NT2/D1 (cell line): Measurements from ENCODE around the gene TAGLN2.

ENCODE experiments used
- DNase-seq: peaks from one replicate; pipeline ENCODE4 v3.0.0-alpha.2; 2011; ENCODE audit warnings: low read depth, low spot score
- H3K27me3 ChIP-seq: 2 replicates; pipeline ENCODE4 v1.6.0; 2011; ENCODE audit warnings: mild to moderate bottlenecking; ENCODE audit not compliant: insufficient read length, insufficient read depth
- H3K36me3 ChIP-seq: 2 replicates; pipeline ENCODE4 v1.6.1; 2011; ENCODE audit warnings: mild to moderate bottlenecking, low read length, mixed read lengths; ENCODE audit not compliant: insufficient read depth, insufficient read length
- H3K4me1 ChIP-seq: 2 replicates; pipeline ENCODE4 v1.5.1; 2011; ENCODE audit not compliant: insufficient read depth, insufficient read length
- H3K4me3 ChIP-seq: 2 replicates; pipeline ENCODE4 v1.5.1; 2011; ENCODE audit warnings: low read depth; ENCODE audit not compliant: insufficient read length
- H3K9ac ChIP-seq: 2 replicates; pipeline ENCODE4 v1.6.0; 2011; ENCODE audit warnings: low read depth; ENCODE audit not compliant: insufficient read length
- H3K9me3 ChIP-seq: 2 replicates; pipeline ENCODE4 v1.5.1; 2011; ENCODE audit warnings: mild to moderate bottlenecking, low read length; ENCODE audit not compliant: insufficient read depth
- SUZ12 ChIP-seq: IDR thresholded peaks from 2 replicates; pipeline ENCODE4 v1.6.1; 2011; ENCODE audit not compliant: insufficient read length, insufficient read depth; ENCODE audit errors: extremely low read depth
- YY1 ChIP-seq: IDR thresholded peaks from 2 replicates; pipeline ENCODE4 v1.6.1; 2011; ENCODE audit not compliant: insufficient read length, insufficient read depth
- ZNF274 ChIP-seq: IDR thresholded peaks from 2 replicates; pipeline ENCODE4 v1.6.1; 2011; ENCODE audit warnings: mild to moderate bottlenecking, low read depth, low read length

TAGLN2 gene

GRCh38 chr1:159895286-159895685 is 30.0 kb downstream of the TAGLN2 start:
- TF ChIP-seq SUZ12: no peak
- TF ChIP-seq YY1: no peak
- TF ChIP-seq ZNF274: no peak
- H3K4me3 ChIP-seq: no peak overlapping the region
- H3K9me3 ChIP-seq: no peaks in the 10 kb centered on the region
- H3K4me1 ChIP-seq: no peaks in the 10 kb centered on the region
- no peak overlapping the region for H3K9ac ChIP-seq
- no peaks in the 10 kb centered on the region for H3K36me3 ChIP-seq
- no peak for DNase-seq
- no peaks in the 10 kb centered on the region for H3K27me3 ChIP-seq

GRCh38 chr1:159892944-159893343 is 32.4 kb downstream of the TAGLN2 start:
- TF ChIP-seq SUZ12: no peak
- Histone ChIP-seq H3K9ac (no peak overlapping the region), H3K9me3 (no peaks in the 10 kb centered on the region), H3K27me3 (no peaks in the 10 kb centered on the region), H3K4me3 (no peak overlapping the region), H3K4me1 (no peaks in the 10 kb centered on the region), H3K36me3 (no peaks in the 10 kb centered on the region)
- DNase-seq: no peak

- H3K9me3 ChIP-seq: no peaks in the 10 kb centered on the region
- no peak overlapping the region for H3K4me3 ChIP-seq
- no peak overlapping the region for H3K9ac ChIP-seq
- DNase-seq: peak; percentile 88
- TF ChIP-seq ZNF274: no peak
- no peak for TF ChIP-seq SUZ12
- no peak for TF ChIP-seq YY1
- H3K36me3 ChIP-seq: no peaks in the 10 kb centered on the region
- H3K27me3 ChIP-seq: no peaks in the 10 kb centered on the region
- H3K4me1 ChIP-seq: no peaks in the 10 kb centered on the region
Measured at GRCh38 chr1:159891275-159892157, 33.8 kb downstream of the TAGLN2 start.

- no peak overlapping the region for H3K4me3 ChIP-seq
- no peaks in the 10 kb centered on the region for H3K9me3 ChIP-seq
- H3K27me3 ChIP-seq: no peaks in the 10 kb centered on the region
- no peak overlapping the region for H3K9ac ChIP-seq
- no peak for DNase-seq
- TF ChIP-seq YY1 (no peak), ZNF274 (peak; percentile 23; the same call in 1 of the 2 replicates)
- H3K4me1 ChIP-seq: no peaks in the 10 kb centered on the region
- no peaks in the 10 kb centered on the region for H3K36me3 ChIP-seq
Measured at GRCh38 chr1:159890390-159890789, 34.9 kb downstream of the TAGLN2 start.

GRCh38 chr1:159889821-159890252 is 35.5 kb downstream of the TAGLN2 start:
- no peak for DNase-seq
- Histone ChIP-seq H3K9me3 (no peaks in the 10 kb centered on the region), H3K4me3 (no peak overlapping the region), H3K9ac (no peak overlapping the region), H3K36me3 (no peaks in the 10 kb centered on the region), H3K27me3 (no peaks in the 10 kb centered on the region), H3K4me1 (no peaks in the 10 kb centered on the region)
- TF ChIP-seq SUZ12 (no peak), YY1 (no peak), ZNF274 (no peak)

- Histone ChIP-seq H3K4me3 (no peak overlapping the region), H3K4me1 (no peaks in the 10 kb centered on the region), H3K27me3 (no peaks in the 10 kb centered on the region), H3K9ac (no peak overlapping the region), H3K36me3 (no peaks in the 10 kb centered on the region), H3K9me3 (no peaks in the 10 kb centered on the region)
- no peak for DNase-seq
- TF ChIP-seq SUZ12 (no peak), ZNF274 (no peak), YY1 (no peak)
Measured at GRCh38 chr1:159889202-159889601, 36.1 kb downstream of the TAGLN2 start.

GRCh38 chr1:159884296-159884695 is 41.0 kb downstream of the TAGLN2 start:
- no peak overlapping the region for H3K9ac ChIP-seq
- no peaks in the 10 kb centered on the region for H3K9me3 ChIP-seq
- no peaks in the 10 kb centered on the region for H3K36me3 ChIP-seq
- peaks cover 3% of the 10 kb centered on the region for H3K4me1 ChIP-seq
- no peak for TF ChIP-seq SUZ12
- TF ChIP-seq YY1: no peak
- no peak for TF ChIP-seq ZNF274
- DNase-seq: no peak
- no peak overlapping the region for H3K4me3 ChIP-seq
- no peaks in the 10 kb centered on the region for H3K27me3 ChIP-seq
